ENCODE measurements around the gene PBRM1. TPM values are rescaled to one million over a fixed set of nuclear protein-coding genes. Genes with fewer than 3 reads are reported as not detected.

The PBRM1 gene
- total RNA-seq, 2 experiments from 2014 or later = 88.9 to 97.7 TPM

DNA sequence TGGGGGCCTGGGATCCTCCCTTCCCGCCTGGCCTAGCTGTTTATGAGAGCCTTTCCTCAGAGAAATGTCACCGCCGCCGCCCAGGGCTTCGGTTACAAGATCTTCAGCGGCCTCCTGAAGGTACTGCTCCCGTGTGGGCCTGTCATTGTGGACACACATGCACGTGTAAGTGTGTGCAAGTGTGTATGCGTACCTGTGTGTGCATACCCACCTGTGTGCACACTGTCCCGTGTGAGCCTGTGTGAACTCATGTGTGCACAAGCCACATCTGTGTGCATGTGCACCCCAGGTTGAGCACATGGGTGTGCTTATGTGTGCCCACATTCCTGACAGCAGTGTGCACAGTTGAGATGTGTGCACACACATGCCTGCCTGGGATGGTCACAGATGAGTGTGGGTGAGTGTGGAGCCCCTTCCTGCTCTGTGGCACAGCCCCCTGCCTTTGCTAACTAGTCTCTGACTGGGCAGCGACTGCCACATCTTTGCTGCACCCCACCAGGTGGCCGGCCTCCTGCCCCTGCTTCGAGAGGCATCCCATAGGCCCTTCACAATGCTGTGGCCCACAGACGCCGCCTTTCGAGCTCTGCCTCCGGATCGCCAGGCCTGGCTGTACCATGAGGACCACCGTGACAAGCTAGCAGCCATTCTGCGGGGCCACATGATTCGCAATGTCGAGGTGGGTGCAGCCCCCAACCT lies 166.1 kb downstream of the PBRM1 start:
- POLR2A ChIA-PET = no interaction called here
- CTCF ChIA-PET = no interaction called here

DNA sequence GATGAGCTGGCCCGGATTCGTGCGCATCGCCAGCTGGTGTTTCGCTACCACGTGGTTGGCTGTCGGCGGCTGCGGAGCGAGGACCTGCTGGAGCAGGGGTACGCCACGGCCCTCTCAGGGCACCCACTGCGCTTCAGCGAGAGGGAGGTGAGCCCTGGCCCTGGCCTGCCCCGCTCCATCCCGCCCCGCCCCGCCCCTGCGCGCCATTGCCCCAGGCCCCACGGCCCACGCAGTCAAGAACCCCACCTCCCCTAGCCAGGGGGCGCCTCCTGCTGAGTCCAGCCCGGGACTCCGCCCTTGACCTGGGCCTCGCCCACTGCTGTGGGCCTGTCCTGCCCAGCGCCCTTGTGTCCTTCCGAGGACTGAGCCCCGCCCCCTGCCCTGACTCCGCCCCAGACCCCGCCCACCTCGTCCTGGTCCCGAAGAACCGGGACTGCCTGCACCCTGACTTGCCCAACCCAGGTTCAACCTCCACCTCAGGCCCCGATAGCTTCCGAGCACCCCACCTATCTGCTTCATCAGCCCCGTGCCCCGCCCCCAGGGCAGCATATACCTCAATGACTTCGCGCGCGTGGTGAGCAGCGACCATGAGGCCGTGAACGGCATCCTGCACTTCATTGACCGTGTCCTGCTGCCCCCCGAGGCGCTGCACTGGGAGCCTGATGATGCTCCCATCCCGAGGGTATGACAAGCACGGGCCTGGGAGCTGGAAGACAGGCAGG lies 166.8 kb downstream of the PBRM1 start:
- ChIA-PET CTCF (no interaction called here), POLR2A (no interaction called here)
- no peak for DNase-seq
- Mint-ChIP-seq H3K27me3 (no peaks in the 10 kb centered on the region), H3K4me3 (no peak overlapping the region), H3K36me3 (ENCODE audit: low read depth) (no peaks in the 10 kb centered on the region), H3K9me3 (no peaks in the 10 kb centered on the region), H3K4me1 (no peaks in the 10 kb centered on the region), H3K27ac (no peak overlapping the region)

More for the DNA sequence above, 166.1 kb downstream of the PBRM1 start:
- no peaks in the 10 kb centered on the region for H3K9me3 Mint-ChIP-seq
- no peaks in the 10 kb centered on the region for H3K27me3 Mint-ChIP-seq
- no peak overlapping the region for H3K4me3 Mint-ChIP-seq
- no peaks in the 10 kb centered on the region for H3K36me3 Mint-ChIP-seq (ENCODE audit: low read depth)
- H3K4me1 Mint-ChIP-seq = no peaks in the 10 kb centered on the region
- H3K27ac Mint-ChIP-seq = no peak overlapping the region
- DNase-seq = no peak

- POLR2A ChIA-PET = no interaction called here
- Mint-ChIP-seq H3K27me3 (no peaks in the 10 kb centered on the region), H3K27ac (no peak overlapping the region), H3K4me3 (no peak overlapping the region), H3K4me1 (no peaks in the 10 kb centered on the region), H3K9me3 (no peaks in the 10 kb centered on the region), H3K36me3 (ENCODE audit: low read depth) (no peaks in the 10 kb centered on the region)
- CTCF ChIA-PET = interaction anchor here (0.6 to 1.1 kb wide), 2 partner anchors 46 to 804 kb away, joined by 3 read pairs; no protein-coding TSS in a partner anchor
- DNase-seq = no peak
Measured at GRCh38 chr3:52517796-52518722, 167.7 kb downstream of the PBRM1 start.

DNA sequence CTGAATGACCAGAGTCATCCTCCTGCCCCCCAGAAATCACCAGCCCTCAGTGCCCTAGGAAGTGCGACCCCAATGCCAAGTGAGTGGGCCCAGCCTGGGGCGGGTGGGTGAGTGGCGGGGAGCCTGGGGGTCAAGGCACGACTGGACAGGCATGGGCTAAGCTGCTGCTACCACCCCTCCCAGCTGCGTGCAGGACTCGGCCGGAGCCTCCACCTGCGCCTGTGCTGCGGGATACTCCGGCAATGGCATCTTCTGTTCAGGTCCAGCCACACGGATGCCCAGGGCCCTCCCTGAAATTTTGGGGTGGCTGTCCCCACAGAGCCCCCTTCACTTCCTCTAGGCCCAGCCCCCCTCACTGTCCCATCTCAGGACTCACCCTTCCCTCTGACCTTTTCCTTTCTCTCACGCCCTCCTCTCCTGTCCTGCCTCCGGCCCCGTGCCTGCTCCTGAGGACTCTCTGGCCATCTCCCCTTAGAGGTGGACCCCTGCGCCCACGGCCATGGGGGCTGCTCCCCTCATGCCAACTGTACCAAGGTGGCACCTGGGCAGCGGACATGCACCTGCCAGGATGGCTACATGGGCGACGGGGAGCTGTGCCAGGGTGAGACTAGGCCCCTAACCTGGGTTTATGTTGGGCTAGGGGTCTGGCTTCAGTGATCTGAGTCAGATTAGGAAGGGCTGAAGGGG lies 169.1 kb downstream of the PBRM1 start:
- Mint-ChIP-seq H3K27ac (no peak overlapping the region), H3K4me1 (no peaks in the 10 kb centered on the region), H3K36me3 (ENCODE audit: low read depth) (no peaks in the 10 kb centered on the region), H3K27me3 (no peaks in the 10 kb centered on the region), H3K9me3 (no peaks in the 10 kb centered on the region), H3K4me3 (no peak overlapping the region)
- CTCF ChIA-PET = no interaction called here
- POLR2A ChIA-PET = no interaction called here
- no peak for DNase-seq

DNA sequence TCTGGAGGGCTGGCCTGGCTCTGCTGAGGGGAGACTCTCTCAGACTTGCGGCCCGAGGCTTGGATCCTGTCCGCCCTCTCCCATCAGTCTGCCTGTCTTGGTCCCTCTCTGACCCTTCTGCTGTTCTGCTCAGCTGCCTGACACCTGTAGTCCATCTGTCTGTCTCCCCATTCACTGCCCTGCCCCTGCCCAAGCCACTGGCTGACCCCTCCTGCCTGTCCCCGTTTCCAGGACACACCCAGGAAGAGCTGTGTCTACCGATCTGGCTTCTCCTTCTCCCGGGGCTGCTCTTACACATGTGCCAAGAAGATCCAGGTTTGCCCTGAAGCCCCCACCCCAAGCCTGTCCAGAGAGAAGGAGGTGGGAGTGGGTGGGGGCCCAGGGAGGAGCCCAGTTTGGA lies 170.5 kb downstream of the PBRM1 start:
- POLR2A ChIA-PET = no interaction called here

DNA sequence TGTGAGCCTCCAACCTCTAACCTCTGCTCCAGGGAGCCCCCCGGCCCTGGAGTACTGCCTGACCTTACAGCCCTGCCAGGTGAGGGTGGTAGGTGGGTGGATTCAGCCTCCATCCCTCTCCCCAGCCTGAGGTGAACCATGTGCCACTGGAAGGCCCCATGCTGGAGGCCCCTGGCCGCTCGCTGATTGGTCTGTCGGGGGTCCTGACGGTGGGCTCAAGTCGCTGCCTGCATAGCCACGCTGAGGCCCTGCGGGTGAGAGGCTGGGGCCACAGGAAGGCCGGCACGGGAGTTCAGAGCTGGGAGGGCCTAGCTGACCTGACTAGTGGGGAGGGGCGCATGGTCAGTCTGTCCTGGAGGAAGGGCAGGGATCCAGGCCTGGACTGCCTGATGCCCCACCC lies 171.1 kb downstream of the PBRM1 start:
- Mint-ChIP-seq H3K4me1 (no peaks in the 10 kb centered on the region), H3K36me3 (ENCODE audit: low read depth) (no peaks in the 10 kb centered on the region), H3K9me3 (no peaks in the 10 kb centered on the region), H3K4me3 (no peak overlapping the region), H3K27ac (no peak overlapping the region), H3K27me3 (no peaks in the 10 kb centered on the region)
- ChIA-PET POLR2A (no interaction called here), CTCF (interaction anchor here (0.9 kb wide), 1 partner anchor 42 kb away, joined by 3 read pairs; no protein-coding TSS in a partner anchor)
- DNase-seq = no peak

More for the DNA sequence above, 170.5 kb downstream of the PBRM1 start:
- Mint-ChIP-seq H3K4me1 (no peaks in the 10 kb centered on the region), H3K27ac (no peak overlapping the region), H3K4me3 (no peak overlapping the region), H3K27me3 (no peaks in the 10 kb centered on the region), H3K9me3 (no peaks in the 10 kb centered on the region), H3K36me3 (ENCODE audit: low read depth) (no peaks in the 10 kb centered on the region)
- CTCF ChIA-PET = interaction anchor here (0.6 to 0.9 kb wide), 2 partner anchors 42 to 66 kb away, joined by 3 read pairs; no protein-coding TSS in a partner anchor
- no peak for DNase-seq

DNA sequence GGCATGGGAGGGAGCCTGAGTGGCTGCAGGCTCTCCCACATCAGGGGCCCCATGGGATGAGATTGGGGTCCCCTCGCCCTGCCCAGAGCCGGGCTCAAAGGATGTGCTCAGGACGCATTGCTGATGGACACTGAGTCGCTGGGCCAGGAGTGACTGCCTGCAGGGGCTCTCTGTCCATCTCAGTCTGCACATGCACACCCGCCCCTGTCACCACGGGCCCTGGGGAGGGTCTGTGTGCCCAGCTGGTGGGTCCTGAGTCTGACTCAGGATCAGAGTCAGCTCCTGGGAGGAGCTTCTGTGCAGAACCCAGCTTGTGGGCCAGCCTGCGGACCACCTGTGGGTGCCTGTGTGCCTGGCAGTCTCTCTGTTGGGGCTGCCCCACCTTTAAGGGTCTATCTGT lies 172.4 kb downstream of the PBRM1 start:
- DNase-seq = no peak
- Mint-ChIP-seq H3K4me3 (no peak overlapping the region), H3K4me1 (no peaks in the 10 kb centered on the region), H3K9me3 (no peaks in the 10 kb centered on the region), H3K36me3 (ENCODE audit: low read depth) (no peaks in the 10 kb centered on the region), H3K27me3 (no peaks in the 10 kb centered on the region), H3K27ac (no peak overlapping the region)
- ChIA-PET POLR2A (no interaction called here), CTCF (no interaction called here)

GRCh38 chr3:52512727-52513126 lies 173.0 kb downstream of the PBRM1 start:
- Mint-ChIP-seq H3K4me3 (no peak overlapping the region), H3K4me1 (no peaks in the 10 kb centered on the region), H3K36me3 (ENCODE audit: low read depth) (no peaks in the 10 kb centered on the region), H3K9me3 (no peaks in the 10 kb centered on the region), H3K27ac (no peak overlapping the region), H3K27me3 (no peaks in the 10 kb centered on the region)
- POLR2A ChIA-PET = no interaction called here
- DNase-seq = no peak
- CTCF ChIA-PET = interaction anchor here (1.1 kb wide), 1 partner anchor 15 kb away, joined by 3 read pairs; no protein-coding TSS in a partner anchor

GRCh38 chr3:52512105-52512504 lies 173.6 kb downstream of the PBRM1 start:
- Mint-ChIP-seq H3K27me3 (no peaks in the 10 kb centered on the region), H3K27ac (no peak overlapping the region), H3K4me1 (no peaks in the 10 kb centered on the region), H3K36me3 (ENCODE audit: low read depth) (no peaks in the 10 kb centered on the region), H3K9me3 (no peaks in the 10 kb centered on the region), H3K4me3 (no peak overlapping the region)
- POLR2A ChIA-PET = no interaction called here
- DNase-seq = no peak
- CTCF ChIA-PET = interaction anchor here (1.0 to 1.1 kb wide), 2 partner anchors 10 to 14 kb away, joined by 3 read pairs; no protein-coding TSS in a partner anchor

GRCh38 chr3:52511509-52511908 lies 174.2 kb downstream of the PBRM1 start:
- H3K9me3 Mint-ChIP-seq = no peaks in the 10 kb centered on the region

DNA sequence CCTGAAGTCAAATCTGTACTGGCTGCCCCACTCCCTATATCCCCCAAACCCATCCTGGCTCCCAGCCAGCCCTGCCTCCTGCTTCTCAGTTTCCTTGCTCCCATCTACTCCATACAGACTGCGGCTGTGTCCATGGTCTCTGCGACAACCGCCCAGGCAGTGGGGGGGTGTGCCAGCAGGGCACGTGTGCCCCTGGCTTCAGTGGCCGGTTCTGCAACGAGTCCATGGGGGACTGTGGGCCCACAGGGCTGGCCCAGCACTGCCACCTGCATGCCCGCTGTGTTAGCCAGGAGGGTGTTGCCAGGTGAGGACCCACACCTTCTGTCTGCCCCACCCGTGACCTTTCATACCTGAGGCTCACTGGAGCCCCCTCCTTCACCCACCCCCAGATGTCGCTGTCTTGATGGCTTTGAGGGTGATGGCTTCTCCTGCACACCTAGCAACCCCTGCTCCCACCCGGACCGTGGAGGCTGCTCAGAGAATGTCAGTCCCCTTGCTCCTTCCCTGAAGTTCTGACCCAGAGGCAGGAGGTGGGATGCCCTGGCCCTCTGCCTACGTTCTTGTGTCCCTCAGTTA lies 175.9 kb downstream of the PBRM1 start:
- Mint-ChIP-seq H3K27me3 (no peaks in the 10 kb centered on the region), H3K27ac (no peak overlapping the region), H3K4me3 (no peak overlapping the region), H3K9me3 (no peaks in the 10 kb centered on the region), H3K36me3 (ENCODE audit: low read depth) (no peaks in the 10 kb centered on the region), H3K4me1 (no peaks in the 10 kb centered on the region)
- no peak for DNase-seq
- ChIA-PET POLR2A (no interaction called here), CTCF (no interaction called here)

More at GRCh38 chr3:52511509-52511908, 174.2 kb downstream of the PBRM1 start:
- Mint-ChIP-seq H3K4me3 (no peak overlapping the region), H3K4me1 (no peaks in the 10 kb centered on the region), H3K27me3 (no peaks in the 10 kb centered on the region), H3K27ac (no peak overlapping the region), H3K36me3 (ENCODE audit: low read depth) (no peaks in the 10 kb centered on the region)
- CTCF ChIA-PET = interaction anchor here (1.0 kb wide), 1 partner anchor 9 kb away, joined by 3 read pairs; no protein-coding TSS in a partner anchor
- POLR2A ChIA-PET = no interaction called here
- no peak for DNase-seq

DNA sequence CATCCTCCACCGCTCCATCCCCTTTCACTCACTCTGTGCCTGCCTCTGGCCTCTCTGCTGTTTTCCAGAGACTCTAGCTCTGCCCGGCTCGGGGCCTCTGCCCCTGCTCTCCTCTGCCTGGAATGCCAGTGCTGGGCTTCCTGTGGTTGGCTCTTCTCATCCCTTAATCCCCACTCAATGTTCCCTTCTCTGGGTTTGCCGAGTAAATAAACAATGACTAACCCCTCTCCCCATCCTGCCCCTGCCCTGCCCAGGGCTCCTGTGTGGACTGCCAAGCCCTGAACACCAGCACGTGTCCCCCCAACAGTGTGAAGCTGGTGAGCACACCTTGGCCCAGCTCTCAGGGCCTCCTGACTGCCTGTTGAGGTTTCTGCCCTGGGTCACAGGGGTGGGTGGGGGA lies 178.4 kb downstream of the PBRM1 start:
- Mint-ChIP-seq H3K27me3 (no peaks in the 10 kb centered on the region), H3K4me3 (no peak overlapping the region), H3K27ac (no peak overlapping the region), H3K9me3 (no peaks in the 10 kb centered on the region), H3K36me3 (ENCODE audit: low read depth) (no peaks in the 10 kb centered on the region), H3K4me1 (no peaks in the 10 kb centered on the region)
- ChIA-PET POLR2A (no interaction called here), CTCF (no interaction called here)
- DNase-seq = no peak
